Mesendoderm (in vitro differentiated cells): Measurements from ENCODE around the gene GAPDHS.
A peak's percentile ranks its signal among the peaks of the same experiment; 100 is the strongest.

Experiments
- DNase-seq: peaks from one replicate; pipeline ENCODE4 v3.0.0; 2013
- H2AK5ac ChIP-seq: 2 replicates; pipeline ENCODE4 v1.6.1; 2013; ENCODE audit warnings: low read length, inconsistent platforms
- H2BK120ac ChIP-seq: 2 replicates; pipeline ENCODE4 v1.6.1; 2013; ENCODE audit warnings: low read depth, mild to moderate bottlenecking, low read length, moderate library complexity, mixed read lengths
- H2BK15ac ChIP-seq: replicated peaks from 2 replicates; pipeline ENCODE4 v1.6.1; 2013; ENCODE audit warnings: low read depth, mild to moderate bottlenecking, moderate library complexity
- H2BK5ac ChIP-seq: 2 replicates; pipeline ENCODE4 v1.6.1; 2013; ENCODE audit warnings: low read length, inconsistent platforms
- H3K18ac ChIP-seq: 2 replicates; pipeline ENCODE4 v1.6.1; 2013; ENCODE audit warnings: mild to moderate bottlenecking, low read length, mixed read lengths
- H3K23ac ChIP-seq: one replicate; pipeline ENCODE4 v1.6.1; 2013; ENCODE audit warnings: low read length
- H3K27ac ChIP-seq: 2 replicates; pipeline ENCODE4 v1.5.1; 2013; ENCODE audit warnings: low read depth, mild to moderate bottlenecking, inconsistent platforms, low read length, moderate library complexity
- H3K27me3 ChIP-seq: 2 replicates; pipeline ENCODE4 v1.6.1; 2013; ENCODE audit warnings: low read length, control low read depth, mild to moderate bottlenecking, inconsistent platforms; ENCODE audit not compliant: insufficient read depth, poor library complexity
- H3K36me3 ChIP-seq: 2 replicates; pipeline ENCODE4 v1.6.1; 2013; ENCODE audit warnings: low read length, inconsistent platforms; ENCODE audit not compliant: control insufficient read depth, insufficient read depth
- H3K4ac ChIP-seq: one replicate; pipeline ENCODE4 v1.6.1; 2013; ENCODE audit warnings: low read depth, mild to moderate bottlenecking, low read length, moderate library complexity
- H3K4me1 ChIP-seq: 2 replicates; pipeline ENCODE4 v1.6.1; 2013; ENCODE audit warnings: low read depth, low read length, inconsistent platforms; ENCODE audit not compliant: control insufficient read depth
- H3K4me2 ChIP-seq: 2 replicates; pipeline ENCODE4 v1.6.1; 2013; ENCODE audit warnings: low read length
- H3K4me3 ChIP-seq: 2 replicates; pipeline ENCODE4 v1.5.1; 2013; ENCODE audit warnings: mild to moderate bottlenecking, low read length
- H3K56ac ChIP-seq: one replicate; pipeline ENCODE4 v1.6.1; 2013; ENCODE audit warnings: low read length
- H3K79me1 ChIP-seq: 2 replicates; pipeline ENCODE4 v1.6.1; 2013; ENCODE audit warnings: low read length, inconsistent platforms
- H3K79me2 ChIP-seq: 2 replicates; pipeline ENCODE4 v1.6.1; 2013; ENCODE audit warnings: mild to moderate bottlenecking, low read length; ENCODE audit not compliant: control insufficient read depth, insufficient read depth
- H3K9ac ChIP-seq: 2 replicates; pipeline ENCODE4 v1.6.1; 2013; ENCODE audit warnings: low read length, inconsistent platforms
- H4K5ac ChIP-seq: one replicate; pipeline ENCODE4 v1.6.1; 2013; ENCODE audit warnings: low read length
- H4K8ac ChIP-seq: one replicate; pipeline ENCODE4 v1.6.1; 2013; ENCODE audit warnings: low read depth, mild to moderate bottlenecking, control low read depth, low read length, moderate library complexity
- WGBS: extraction: QIAGEN DNeasy Blood & Tissue Kit; methylation state at CpG from one replicate; pipeline ENCODE4 v1.1.7; 2013; ENCODE audit warnings: low lambda C conversion rate, missing lambda C conversion rate; ENCODE audit not compliant: insufficient coverage; ENCODE audit errors: extremely low coverage; 5-methylcytosine and 5-hydroxymethylcytosine counted together

GAPDHS gene

GRCh38 chr19:35524181-35524837 is 8.9 kb upstream of the GAPDHS start:
- no peak overlapping the region for H3K18ac ChIP-seq
- H3K79me2 ChIP-seq: no peaks in the 10 kb centered on the region
- no peaks in the 10 kb centered on the region for H3K79me1 ChIP-seq
- no peak overlapping the region for H3K23ac ChIP-seq
- H3K36me3 ChIP-seq: no peaks in the 10 kb centered on the region
- no peak overlapping the region for H3K27ac ChIP-seq
- no peaks in the 10 kb centered on the region for H3K27me3 ChIP-seq
- H2AK5ac ChIP-seq: no peak overlapping the region
- peak; percentile 42 for DNase-seq
- no peaks in the 10 kb centered on the region for H3K4me1 ChIP-seq
- WGBS: no CpG with 5 or more reads among the region's 11 CpGs
- no peak overlapping the region for H2BK5ac ChIP-seq
- no peak overlapping the region for H3K4ac ChIP-seq
- H2BK120ac ChIP-seq: no peak overlapping the region
- H2BK15ac ChIP-seq: no peak overlapping the region
- H4K8ac ChIP-seq: no peak overlapping the region
- no peak overlapping the region for H3K4me2 ChIP-seq
- H4K5ac ChIP-seq: no peak overlapping the region
- no peak overlapping the region for H3K4me3 ChIP-seq
- H3K56ac ChIP-seq: no peak overlapping the region
- H3K9ac ChIP-seq: no peak overlapping the region

- Histone ChIP-seq H4K8ac (no peak overlapping the region), H3K9ac (no peak overlapping the region), H4K5ac (no peak overlapping the region), H2BK120ac (no peak overlapping the region), H3K23ac (no peak overlapping the region), H3K4me3 (no peak overlapping the region), H3K4me1 (no peaks in the 10 kb centered on the region), H3K56ac (no peak overlapping the region), H3K4ac (no peak overlapping the region), H2BK5ac (no peak overlapping the region), H2AK5ac (no peak overlapping the region), H3K79me2 (no peaks in the 10 kb centered on the region), H3K27me3 (no peaks in the 10 kb centered on the region), H3K79me1 (no peaks in the 10 kb centered on the region), H3K27ac (no peak overlapping the region), H3K36me3 (no peaks in the 10 kb centered on the region), H2BK15ac (no peak overlapping the region), H3K18ac (no peak overlapping the region), H3K4me2 (no peak overlapping the region)
- no CpG with 5 or more reads among the region's 4 CpGs for WGBS
- DNase-seq: no peak
Measured at GRCh38 chr19:35525873-35526272, 7.4 kb upstream of the GAPDHS start.

- Histone ChIP-seq H3K4ac (no peak within 1 kb of the TSS), H4K5ac (no peak within 1 kb of the TSS), H3K4me3 (no peak within 1 kb of the TSS), H3K4me1 (peaks cover 3% of the 10 kb centered on the region), H3K27ac (no peak within 1 kb of the TSS), H3K79me2 (no peaks in the 10 kb centered on the region), H3K36me3 (no peaks in the 10 kb centered on the region), H2AK5ac (no peak within 1 kb of the TSS), H3K9ac (no peak within 1 kb of the TSS), H3K18ac (no peak within 1 kb of the TSS), H2BK5ac (no peak within 1 kb of the TSS), H3K4me2 (no peak within 1 kb of the TSS), H3K79me1 (no peaks in the 10 kb centered on the region), H3K56ac (no peak within 1 kb of the TSS), H2BK15ac (no peak within 1 kb of the TSS), H2BK120ac (no peak within 1 kb of the TSS), H3K27me3 (no peaks in the 10 kb centered on the region), H3K23ac (no peak within 1 kb of the TSS), H4K8ac (no peak within 1 kb of the TSS)
- WGBS: no CpG with 5 or more reads among the region's 11 CpGs
- DNase-seq: no peak
Measured at GRCh38 chr19:35528218-35529038, 4.8 kb upstream of the GAPDHS start, which contains the start of gene SBSN. Gene SBSN (minus strand): TSS chr19:35528311. CDS start chr19:35528281, 30 bp downstream.

GRCh38 chr19:35529241-35530218 is 3.7 kb upstream of the GAPDHS start:
- H2BK5ac ChIP-seq: no peak overlapping the region
- DNase-seq: no peak
- no CpG with 5 or more reads among the region's 19 CpGs for WGBS

DNA sequence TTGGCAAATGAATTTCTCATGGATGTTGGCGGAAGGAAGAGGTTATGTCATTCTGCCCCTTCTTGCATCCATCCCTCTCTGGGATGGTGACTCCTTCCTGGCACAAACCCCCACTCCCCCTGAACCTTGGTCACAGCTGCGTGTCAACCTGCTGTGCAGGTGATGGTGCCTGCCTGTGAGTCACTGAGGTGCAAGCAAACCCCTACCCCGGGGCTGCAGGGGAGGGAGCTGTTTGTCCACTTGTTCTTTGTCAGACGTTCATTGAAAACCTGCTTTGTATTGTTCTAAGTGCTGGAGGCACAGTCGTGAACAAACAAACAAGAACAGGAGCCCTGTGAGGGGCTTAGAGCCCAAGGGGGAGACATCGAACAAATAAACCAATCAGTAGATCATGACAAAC is 2.0 kb upstream of the GAPDHS start:
- WGBS: no CpG with 5 or more reads among the region's 6 CpGs
- no peak overlapping the region for H3K4me3 ChIP-seq
- no peak overlapping the region for H2AK5ac ChIP-seq
- no peak overlapping the region for H4K8ac ChIP-seq
- no peak overlapping the region for H3K23ac ChIP-seq
- H3K18ac ChIP-seq: no peak overlapping the region
- no peaks in the 10 kb centered on the region for H3K79me1 ChIP-seq
- no peak overlapping the region for H2BK5ac ChIP-seq
- no peak for DNase-seq
- no peak overlapping the region for H3K27ac ChIP-seq
- H3K79me2 ChIP-seq: no peaks in the 10 kb centered on the region
- H2BK15ac ChIP-seq: no peak overlapping the region
- no peak overlapping the region for H3K56ac ChIP-seq
- peaks cover 4% of the 10 kb centered on the region for H3K4me1 ChIP-seq
- H3K9ac ChIP-seq: no peak overlapping the region
- no peak overlapping the region for H2BK120ac ChIP-seq
- H3K27me3 ChIP-seq: no peaks in the 10 kb centered on the region
- H3K4ac ChIP-seq: no peak overlapping the region
- no peak overlapping the region for H3K4me2 ChIP-seq
- H4K5ac ChIP-seq: no peak overlapping the region
- H3K36me3 ChIP-seq: no peaks in the 10 kb centered on the region

More at GRCh38 chr19:35529241-35530218, 3.7 kb upstream of the GAPDHS start:
- no peak overlapping the region for H3K27ac ChIP-seq
- no peaks in the 10 kb centered on the region for H3K79me1 ChIP-seq
- no peak overlapping the region for H3K56ac ChIP-seq
- no peak overlapping the region for H2BK120ac ChIP-seq
- no peak overlapping the region for H3K18ac ChIP-seq
- no peak overlapping the region for H2AK5ac ChIP-seq
- no peaks in the 10 kb centered on the region for H3K27me3 ChIP-seq
- no peak overlapping the region for H3K4ac ChIP-seq
- H3K79me2 ChIP-seq: no peaks in the 10 kb centered on the region
- no peak overlapping the region for H3K9ac ChIP-seq
- no peak overlapping the region for H3K4me3 ChIP-seq
- H3K4me1 ChIP-seq: peaks cover 4% of the 10 kb centered on the region
- H3K23ac ChIP-seq: no peak overlapping the region
- H4K5ac ChIP-seq: no peak overlapping the region
- no peak overlapping the region for H3K4me2 ChIP-seq
- H2BK15ac ChIP-seq: no peak overlapping the region
- no peaks in the 10 kb centered on the region for H3K36me3 ChIP-seq
- no peak overlapping the region for H4K8ac ChIP-seq
